Liver (tissue), 3 donors: Measurements from ENCODE around the gene CYB561.

Experiments used
- FOXA1 ChIP-seq: IDR thresholded peaks from 2 replicates; pipeline ENCODE4 v1.6.1; 2016; ENCODE audit warnings: antibody characterized with exemption
- GABPA ChIP-seq, 2 donors: IDR thresholded peaks in 1 of 2; conservative IDR thresholded peaks in 1 of 2; 2 replicates each; pipeline ENCODE4 v1.6.1; 2016; ENCODE audit warnings: antibody characterized with exemption in 2 of 2, mild to moderate bottlenecking in 1 of 2, moderate library complexity in 1 of 2
- HNF4A ChIP-seq, 2 donors: conservative IDR thresholded peaks; 2 replicates each; pipeline ENCODE4 v1.6.1; 2016; ENCODE audit warnings: antibody characterized with exemption in 2 of 2, mild to moderate bottlenecking in 2 of 2
- NR2F2 ChIP-seq: IDR thresholded peaks from 2 replicates; pipeline ENCODE4 v1.6.1; 2016; ENCODE audit warnings: antibody characterized with exemption
- RAD21 ChIP-seq, 2 donors: IDR thresholded peaks; 2 replicates each; pipeline ENCODE4 v1.6.1; 2016; ENCODE audit warnings: antibody characterized with exemption in 2 of 2, mild to moderate bottlenecking in 2 of 2
- REST ChIP-seq: IDR thresholded peaks from 2 replicates; pipeline ENCODE4 v1.6.1; 2016; ENCODE audit warnings: antibody characterized with exemption, mild to moderate bottlenecking
- RXRA ChIP-seq, 2 donors: IDR thresholded peaks; 2 replicates each; pipeline ENCODE4 v1.6.1; 2017 to 2018; ENCODE audit warnings: antibody characterized with exemption in 2 of 2, mild to moderate bottlenecking in 1 of 2
- SP1 ChIP-seq: IDR thresholded peaks from 2 replicates; pipeline ENCODE4 v1.6.1; 2018; ENCODE audit warnings: antibody characterized with exemption, mild to moderate bottlenecking
- TAF1 ChIP-seq: conservative IDR thresholded peaks from 2 replicates; pipeline ENCODE4 v1.6.1; 2016; ENCODE audit warnings: antibody characterized with exemption, mild to moderate bottlenecking
- YY1 ChIP-seq: IDR thresholded peaks from 2 replicates; pipeline ENCODE4 v1.6.1; 2016; ENCODE audit warnings: antibody characterized with exemption, mild to moderate bottlenecking
- ZBTB33 ChIP-seq: IDR thresholded peaks from 2 replicates; pipeline ENCODE4 v1.6.1; 2016; ENCODE audit warnings: antibody characterized with exemption
- TF ChIP-seq, protein P1 (sequence below): fragments of 150-350 bp; IDR thresholded peaks from 2 replicates; pipeline ENCODE4 v1.5.1; 2017; ENCODE audit warnings: improper control_type of control experiment, low read depth, low read length; ENCODE audit not compliant: missing input control
- donor health status: healthy.
- donor health status: healthy.

DNA sequence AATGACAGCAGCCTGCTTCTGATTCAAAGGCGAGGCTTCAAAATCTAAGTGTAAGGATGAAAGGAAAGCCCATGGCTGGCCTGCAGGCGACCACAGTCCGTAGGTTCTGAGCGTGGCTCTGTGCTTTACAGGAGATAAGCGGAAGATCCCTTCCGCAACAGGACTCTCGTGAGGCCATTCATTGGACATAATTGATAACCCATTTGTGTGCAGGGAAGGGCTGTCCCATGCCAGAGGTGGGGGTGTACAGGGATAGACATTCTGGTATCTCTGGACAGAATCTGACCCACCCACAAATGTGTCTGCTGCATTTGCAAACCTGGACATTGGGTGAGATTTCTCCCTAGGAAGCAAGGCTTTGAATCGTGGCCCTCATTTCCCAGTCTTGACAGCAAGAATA lies 4.0 kb downstream of the CYB561 start:
- TF ChIP-seq REST (no peak), NR2F2 (no peak), TAF1 (no peak), HNF4A (conservative IDR thresholded peaks at IDR 0.05) (no peak), RAD21 (IDR thresholded peaks at IDR 0.05) (no peak), YY1 (no peak), SP1 (no peak), FOXA1 (no peak), RXRA (IDR thresholded peaks at IDR 0.05) (no peak), GABPA (IDR thresholded peaks at IDR 0.05 in 1 of 2, conservative IDR thresholded peaks at IDR 0.05 in 1 of 2) (no peak), ZBTB33 (no peak)
- TF ChIP-seq, protein P1, sequence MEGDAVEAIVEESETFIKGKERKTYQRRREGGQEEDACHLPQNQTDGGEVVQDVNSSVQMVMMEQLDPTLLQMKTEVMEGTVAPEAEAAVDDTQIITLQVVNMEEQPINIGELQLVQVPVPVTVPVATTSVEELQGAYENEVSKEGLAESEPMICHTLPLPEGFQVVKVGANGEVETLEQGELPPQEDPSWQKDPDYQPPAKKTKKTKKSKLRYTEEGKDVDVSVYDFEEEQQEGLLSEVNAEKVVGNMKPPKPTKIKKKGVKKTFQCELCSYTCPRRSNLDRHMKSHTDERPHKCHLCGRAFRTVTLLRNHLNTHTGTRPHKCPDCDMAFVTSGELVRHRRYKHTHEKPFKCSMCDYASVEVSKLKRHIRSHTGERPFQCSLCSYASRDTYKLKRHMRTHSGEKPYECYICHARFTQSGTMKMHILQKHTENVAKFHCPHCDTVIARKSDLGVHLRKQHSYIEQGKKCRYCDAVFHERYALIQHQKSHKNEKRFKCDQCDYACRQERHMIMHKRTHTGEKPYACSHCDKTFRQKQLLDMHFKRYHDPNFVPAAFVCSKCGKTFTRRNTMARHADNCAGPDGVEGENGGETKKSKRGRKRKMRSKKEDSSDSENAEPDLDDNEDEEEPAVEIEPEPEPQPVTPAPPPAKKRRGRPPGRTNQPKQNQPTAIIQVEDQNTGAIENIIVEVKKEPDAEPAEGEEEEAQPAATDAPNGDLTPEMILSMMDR = no peak
